Measurements from ENCODE around the gene FAIM2.

Gene FAIM2

GRCh38 chr12:49939307-49939706 lies 35.6 kb upstream of the FAIM2 start:
- no peak for DNase-seq

- no peak for DNase-seq
Observed at GRCh38 chr12:49937639-49938300, 34.1 kb upstream of the FAIM2 start.

DNA sequence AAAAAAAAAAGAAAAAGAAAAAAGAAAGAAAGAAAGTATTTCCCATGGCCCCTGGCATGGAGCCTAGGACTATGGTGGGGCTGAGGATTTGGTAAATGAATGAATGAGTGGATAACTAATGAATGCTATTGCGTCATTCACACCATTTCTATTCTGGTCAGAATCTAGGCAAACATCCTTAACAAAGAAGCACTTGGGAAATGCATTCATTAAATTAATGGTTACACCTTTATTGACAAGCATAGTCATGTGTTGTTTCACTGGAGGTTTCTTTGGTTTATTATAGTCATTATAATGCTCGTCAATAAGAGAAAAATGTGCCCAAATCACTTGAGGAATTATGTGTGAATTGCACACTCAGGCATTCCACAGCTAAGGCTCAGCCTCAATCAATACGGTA lies 33.2 kb upstream of the FAIM2 start:
- no peak for DNase-seq

GRCh38 chr12:49934505-49934904 lies 30.8 kb upstream of the FAIM2 start:
- no peak for DNase-seq

DNA sequence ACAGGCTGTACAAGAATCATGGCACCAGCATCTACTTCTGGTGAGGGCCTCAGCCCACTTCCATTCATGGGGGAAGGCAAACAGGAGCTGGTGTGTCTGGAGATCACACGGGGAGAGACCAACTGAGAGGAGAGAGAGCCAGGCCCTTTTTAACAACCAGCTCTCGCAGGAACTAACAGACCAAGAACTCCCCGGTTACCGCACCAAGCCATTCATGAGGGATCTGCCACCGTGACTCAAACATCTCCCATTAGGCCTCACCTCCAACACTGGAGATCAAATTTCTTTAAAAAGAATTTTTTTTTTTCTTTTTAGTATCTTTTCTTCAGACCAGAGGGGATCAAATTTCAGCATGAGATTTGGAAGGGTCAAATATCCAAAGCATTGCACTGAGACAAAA lies 30.1 kb upstream of the FAIM2 start:
- DNase-seq = no peak

- peak in 2 of 3 donors; percentile 14 to 28 for DNase-seq
Observed at GRCh38 chr12:49932533-49933130, 28.9 kb upstream of the FAIM2 start.

- no peak for DNase-seq
Observed at GRCh38 chr12:49932023-49932422, 28.3 kb upstream of the FAIM2 start.

GRCh38 chr12:49930515-49931288 lies 27.0 kb upstream of the FAIM2 start:
- peak; percentile 77 to 92 (median 90) for DNase-seq

DNA sequence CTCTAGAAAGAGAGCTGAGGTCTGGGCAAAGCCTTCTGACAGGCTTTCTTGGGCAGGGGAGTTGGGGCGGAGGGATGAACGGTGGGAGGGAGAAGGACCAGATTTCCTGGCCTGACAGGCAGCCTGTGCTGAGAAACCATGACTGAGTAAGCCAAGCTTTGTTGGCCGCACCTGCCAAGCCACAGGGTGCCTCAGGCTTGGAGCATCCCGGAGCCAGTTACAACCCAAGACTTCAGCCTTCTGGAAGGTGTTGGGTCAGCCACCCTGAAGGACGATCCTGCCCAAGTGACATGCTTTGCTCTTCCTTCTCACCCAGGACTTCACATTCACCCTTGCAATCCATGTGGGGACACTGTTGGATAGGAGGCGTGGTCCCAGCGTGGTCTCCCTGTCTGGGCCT lies 25.9 kb upstream of the FAIM2 start:
- DNase-seq = no peak

DNA sequence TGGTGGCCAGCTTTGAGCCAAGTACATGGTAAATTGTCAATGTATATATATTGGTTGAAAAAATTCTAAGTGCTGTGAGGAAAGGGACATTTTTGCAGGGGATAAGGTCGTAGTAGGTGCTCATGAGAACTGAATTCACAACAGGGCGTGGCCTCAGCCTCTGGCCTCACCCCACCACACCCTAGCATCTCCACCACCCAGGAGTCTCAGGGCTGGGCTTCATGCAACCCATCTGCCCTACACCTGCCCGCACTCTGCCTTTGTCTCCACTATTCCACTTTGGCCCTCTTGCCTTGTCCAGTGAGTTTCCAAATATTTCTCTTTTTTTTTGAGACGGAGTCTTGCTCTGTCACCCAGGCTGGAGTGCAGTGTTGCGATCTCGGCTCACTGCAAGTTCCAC lies 24.8 kb upstream of the FAIM2 start:
- no peak for DNase-seq

DNA sequence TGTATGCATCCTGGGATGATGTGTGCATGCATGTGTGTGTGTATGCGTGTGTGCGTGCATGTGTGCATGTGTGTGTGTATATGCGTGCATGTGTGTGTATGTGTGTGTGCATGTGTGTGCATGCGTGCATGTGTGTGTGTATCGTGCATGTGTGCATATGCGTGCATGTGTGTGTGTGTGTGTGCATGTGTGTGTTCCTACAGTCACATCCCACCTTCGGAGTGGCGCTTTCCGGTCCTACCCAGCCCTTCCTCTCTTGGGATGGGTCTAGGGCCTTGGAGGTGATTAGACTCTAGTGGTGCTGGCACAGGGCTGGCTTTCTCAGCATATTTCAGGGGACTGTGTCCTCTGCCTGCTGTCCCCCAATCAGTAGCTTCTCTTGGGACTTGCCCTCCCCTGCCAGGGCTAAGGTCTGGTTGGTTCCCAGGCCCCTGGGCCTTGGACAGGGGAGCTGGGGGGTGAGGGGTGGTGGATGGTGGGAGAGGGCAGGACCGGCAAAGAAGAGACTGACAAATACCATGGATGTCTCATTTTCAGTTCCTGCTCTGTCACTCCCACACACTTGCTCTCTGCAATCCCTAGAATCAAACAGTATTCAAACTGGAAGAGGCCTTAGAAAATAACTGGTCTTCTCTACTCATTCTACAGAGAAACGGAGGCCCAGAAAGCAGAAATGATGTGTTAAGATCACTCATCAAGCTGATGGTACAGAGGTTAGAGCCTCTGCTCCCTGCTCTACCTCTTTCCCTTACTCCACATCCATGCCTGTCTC lies 21.9 kb upstream of the FAIM2 start:
- DNase-seq = peak; percentile 52 to 69 (median 61)

DNA sequence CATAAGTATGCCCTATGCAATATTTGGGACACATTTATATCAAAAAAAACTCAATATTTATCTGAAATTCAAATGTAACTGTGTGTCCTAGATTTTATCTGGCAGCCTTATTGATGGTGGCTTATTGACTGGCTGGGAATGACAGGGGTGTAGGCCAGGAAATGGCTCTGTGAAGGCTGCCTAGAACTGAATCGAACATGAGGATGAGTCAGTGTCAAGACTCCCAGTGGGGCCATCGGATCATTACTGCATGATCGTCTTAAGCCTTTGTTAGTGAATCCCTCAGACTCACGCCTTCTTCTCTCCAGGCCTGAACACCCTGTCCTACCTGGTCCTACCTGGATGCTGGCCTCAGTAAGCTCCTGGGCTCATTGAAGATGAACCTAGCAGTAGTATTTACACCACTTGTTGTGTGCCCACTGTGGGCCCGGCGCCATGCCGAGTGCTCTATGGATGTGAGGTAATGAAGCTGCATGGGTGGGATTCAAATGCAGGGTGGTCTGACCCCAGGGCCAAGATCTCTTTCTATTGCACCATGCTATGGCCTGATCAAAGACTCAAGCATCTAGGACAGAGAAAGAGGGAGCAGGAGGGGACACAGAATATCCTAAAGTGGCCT lies 21.0 kb upstream of the FAIM2 start:
- no peak for DNase-seq

- no peak for DNase-seq
Observed at GRCh38 chr12:49923880-49924556, 20.3 kb upstream of the FAIM2 start.

DNA sequence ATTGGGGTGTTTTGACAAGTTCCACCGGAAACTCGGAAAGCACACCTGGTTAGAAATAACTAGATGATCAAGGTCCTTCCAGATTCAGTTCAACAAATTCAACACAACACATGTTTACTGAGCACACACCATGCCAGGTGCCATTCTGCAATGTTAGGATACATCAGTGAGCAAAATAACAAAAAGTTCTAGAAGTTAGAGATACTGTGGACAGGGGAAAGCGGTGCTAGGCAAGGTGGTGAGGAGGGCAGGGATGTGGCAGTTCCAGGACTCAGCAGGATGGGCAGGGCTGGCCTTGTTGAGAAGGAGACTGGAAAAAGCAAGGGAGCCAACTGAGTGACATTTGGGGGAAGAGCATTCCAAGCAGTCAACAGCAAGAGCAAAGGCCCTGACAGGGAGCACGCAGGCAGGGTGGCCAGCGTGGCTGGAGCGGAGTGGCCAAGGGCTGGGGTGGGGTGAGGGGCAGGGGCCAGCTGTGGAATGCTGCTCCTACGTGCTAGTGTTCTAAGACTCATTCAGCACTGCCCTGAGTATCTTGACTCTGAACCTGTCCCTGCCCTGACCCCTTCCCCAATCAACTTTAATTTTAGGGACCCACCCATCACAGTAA lies 19.4 kb upstream of the FAIM2 start:
- DNase-seq = no peak

DNA sequence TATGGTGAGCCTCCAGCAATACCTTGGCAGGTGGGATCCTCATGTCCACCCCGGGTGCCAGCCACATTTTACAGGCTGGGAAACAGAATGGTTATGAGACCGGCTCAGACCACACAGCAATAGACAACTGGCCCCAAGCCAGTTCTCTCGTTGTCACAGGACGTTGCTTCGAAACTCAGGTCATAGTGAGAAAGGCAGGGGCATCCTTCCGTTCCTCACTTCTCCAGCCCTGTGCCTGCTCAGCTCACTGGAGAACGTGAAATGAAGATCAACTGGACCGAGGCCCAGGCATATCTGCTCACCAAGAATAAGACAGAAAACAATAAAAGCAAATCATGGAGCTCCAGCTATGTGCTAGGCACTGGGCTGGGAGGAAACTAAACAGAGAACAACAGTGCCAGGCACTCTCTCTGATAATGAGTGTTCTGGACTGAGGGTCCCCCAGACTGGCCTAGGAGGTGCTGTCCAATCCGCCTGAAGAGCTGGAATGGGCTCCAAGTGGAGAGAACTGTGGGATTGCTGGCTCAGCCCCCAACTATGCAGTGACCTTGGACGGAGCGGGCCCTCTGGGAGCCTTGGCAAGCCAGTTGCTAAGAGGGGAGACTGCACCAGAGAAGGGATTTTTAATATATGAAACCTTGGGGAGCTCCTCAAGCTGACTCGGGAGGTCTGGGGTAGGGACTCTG lies 18.8 kb upstream of the FAIM2 start:
- no peak for DNase-seq

DNA sequence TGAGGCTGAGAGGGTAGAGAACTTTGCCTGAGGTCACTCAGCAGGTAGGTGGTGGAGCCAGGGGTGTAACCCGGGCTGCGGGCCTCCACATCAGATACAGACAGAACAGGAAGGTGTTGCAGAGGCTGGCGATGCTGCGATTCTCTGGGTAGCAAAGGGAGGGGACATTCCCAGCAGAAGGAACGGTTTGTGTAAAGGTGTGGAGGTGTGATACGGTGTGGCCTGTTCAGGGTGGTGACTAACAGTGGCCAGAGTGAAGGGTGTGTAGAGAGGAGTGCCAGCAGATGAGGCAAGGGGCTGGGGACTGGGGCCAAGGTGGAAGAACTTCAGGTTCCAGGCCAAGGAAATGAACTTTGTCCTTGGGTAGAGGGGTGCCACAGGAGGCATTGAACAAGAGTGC lies 18.2 kb upstream of the FAIM2 start:
- no peak for DNase-seq

DNA sequence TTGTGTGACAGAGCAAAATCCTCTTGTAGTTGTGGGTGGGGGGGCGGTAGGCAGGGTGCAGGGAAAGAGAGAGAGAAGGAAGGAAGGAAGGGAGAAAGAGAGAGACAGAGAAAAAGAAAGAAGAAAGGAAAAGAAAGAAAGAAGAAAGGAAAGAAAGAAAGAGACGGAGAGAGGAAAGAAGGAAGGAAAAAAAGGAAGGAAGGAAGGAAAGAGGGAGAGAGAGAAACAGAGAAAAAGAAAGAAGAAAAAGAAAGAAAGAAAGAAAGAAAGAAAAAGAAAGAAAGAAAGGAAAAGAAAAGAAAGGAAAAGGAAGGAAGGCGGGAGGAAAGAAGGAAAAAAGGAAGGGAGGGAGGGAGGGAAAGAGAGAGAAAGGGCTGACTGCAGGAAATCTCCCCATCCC lies 17.6 kb upstream of the FAIM2 start:
- DNase-seq = no peak

DNA sequence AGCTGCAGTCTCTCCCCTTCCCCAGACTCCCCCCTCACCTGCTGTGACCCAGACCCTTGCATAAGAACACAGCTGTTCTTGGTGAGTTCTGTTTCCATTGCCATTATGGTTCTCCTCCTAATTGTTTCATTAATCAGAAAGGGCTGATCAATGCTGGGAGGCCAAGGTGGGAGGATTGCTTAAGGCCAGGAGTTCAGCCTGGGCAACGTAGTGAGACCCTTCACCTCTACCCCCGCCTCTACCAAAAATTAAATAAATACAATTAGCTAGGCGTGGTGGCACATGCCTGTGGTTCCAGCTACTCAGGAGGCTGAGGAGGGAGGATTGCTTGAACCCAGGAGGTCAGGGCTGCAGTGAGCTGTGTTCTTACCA lies 17.2 kb upstream of the FAIM2 start:
- no peak for DNase-seq

GRCh38 chr12:49920241-49920914 lies 16.7 kb upstream of the FAIM2 start:
- DNase-seq = peak; percentile 72 to 85 (median 80)

- no peak for DNase-seq
Observed at GRCh38 chr12:49917788-49918173, 14.1 kb upstream of the FAIM2 start.

Measured in suppressor macrophage treated with lipopolysaccharide for 1 hour (primary cell).